A673 (cell line): Measurements from ENCODE around the gene PRSS27.

Experiments
- CTCF ChIP-seq: fragments of 300-800, 200-600 bp; sonication (generic); conservative IDR thresholded peaks from 2 replicates; pipeline ENCODE4 v1.5.1; 2017; ENCODE audit warnings: low read depth, mild to moderate bottlenecking, antibody characterized with exemption, low read length, moderate library complexity, mixed read lengths
- EZH2 ChIP-seq: fragments of 200-600 bp; sonication (generic); IDR thresholded peaks from 2 replicates; pipeline ENCODE4 v1.6.1; 2017; ENCODE audit warnings: borderline replicate concordance, low read depth, mild to moderate bottlenecking, mixed read lengths, antibody characterized with exemption, low read length; ENCODE audit not compliant: poor library complexity, severe bottlenecking

DNA sequence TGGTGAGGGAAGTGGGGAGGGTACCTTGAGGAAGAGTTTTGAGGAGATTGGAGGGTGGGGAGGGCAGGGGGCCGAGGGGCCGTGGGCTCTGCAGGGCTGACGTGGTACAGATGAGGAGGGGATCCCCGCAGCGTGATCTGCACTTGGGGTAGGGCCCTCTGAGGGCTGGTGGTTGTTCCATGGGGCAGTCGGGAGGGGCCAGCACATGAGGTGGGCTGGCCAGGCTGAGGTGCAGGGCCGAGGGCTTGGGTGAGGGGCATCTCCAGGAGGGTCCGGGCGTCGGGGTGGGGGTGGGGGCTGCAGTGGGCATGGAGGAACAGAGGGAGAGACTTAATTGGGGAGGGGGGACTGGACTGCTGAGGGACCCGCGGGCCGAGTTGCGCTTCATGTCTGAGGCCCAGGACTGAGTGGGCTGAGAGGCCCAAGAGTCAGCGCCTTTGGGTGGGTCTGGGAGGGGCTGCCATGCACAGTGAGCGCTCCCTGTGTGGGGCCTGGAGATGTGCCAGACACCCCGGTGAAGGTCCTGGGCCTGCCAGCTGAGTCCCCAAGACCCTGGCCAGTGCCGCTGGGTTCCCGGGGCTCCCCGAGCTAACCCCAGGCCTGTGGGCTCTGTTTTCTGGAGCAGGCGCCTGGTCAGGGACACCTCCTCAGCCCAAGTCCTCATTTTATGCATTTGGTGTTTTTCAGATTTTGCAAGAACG lies 13.3 kb downstream of the PRSS27 start:
- no peak for TF ChIP-seq CTCF
- TF ChIP-seq EZH2: no peak
